Keratinocyte (primary cell): ENCODE results near the gene RGS9. TPM values are rescaled to one million over a fixed set of nuclear protein-coding genes. Genes with fewer than 3 reads are reported as not detected.

Experiments
- DNase-seq: peaks from one replicate; pipeline ENCODE4 v3.0.0-alpha.2; 2011; ENCODE audit warnings: low read depth, missing footprints, low spot score
- FAIRE-seq: peaks from 2 replicates; lab custom pipeline; 2011; peaks lifted over from hg19 to GRCh38; lab: Jason Lieb, UNC
- H2AFZ ChIP-seq: 2 replicates; pipeline ENCODE4 v1.6.0; 2012; ENCODE audit warnings: low read length, control low read depth, inconsistent platforms; ENCODE audit not compliant: control insufficient read depth
- H3K27ac ChIP-seq: 2 replicates; pipeline ENCODE4 v1.5.1; 2011; ENCODE audit warnings: low read length; ENCODE audit not compliant: control insufficient read depth, insufficient read depth
- H3K27me3 ChIP-seq: 3 replicates; pipeline ENCODE4 v1.6.0; 2011; ENCODE audit warnings: low read length; ENCODE audit not compliant: control insufficient read depth, insufficient read depth; ENCODE audit errors: extremely low read depth
- H3K36me3 ChIP-seq, 2 experiments: 2 replicates in 1 of 2; 3 replicates in 1 of 2; pipeline ENCODE4 v1.5.1; 2011; ENCODE audit warnings: low read length in 2 of 2, mild to moderate bottlenecking in 1 of 2; ENCODE audit not compliant: control insufficient read depth in 2 of 2, insufficient read depth in 2 of 2; ENCODE audit errors: extremely low read depth in 1 of 2
- H3K4me1 ChIP-seq: 3 replicates; pipeline ENCODE4 v1.5.1; 2011; ENCODE audit warnings: low read length; ENCODE audit not compliant: control insufficient read depth, insufficient read depth; ENCODE audit errors: extremely low read depth
- H3K4me2 ChIP-seq: 3 replicates; pipeline ENCODE4 v1.6.0; 2011; ENCODE audit warnings: low read depth, low read length; ENCODE audit not compliant: control insufficient read depth, insufficient read depth; ENCODE audit errors: extremely low read depth
- H3K4me3 ChIP-seq, 3 experiments: fragments of 200-600 bp in 1 of 3; sonication (generic) in 1 of 3; 2 replicates in 2 of 3; 3 replicates in 1 of 3; pipeline ENCODE4 v1.5.1; 2011 to 2016; ENCODE audit warnings: low read length in 3 of 3, mild to moderate bottlenecking in 3 of 3, control low read depth in 2 of 3, inconsistent platforms in 1 of 3, low read depth in 1 of 3, mixed read lengths in 1 of 3, mixed run types in 1 of 3, moderate library complexity in 1 of 3; ENCODE audit not compliant: control insufficient read depth in 2 of 3, insufficient read depth in 2 of 3; ENCODE audit errors: extremely low read depth in 1 of 3
- H3K79me2 ChIP-seq: 2 replicates; pipeline ENCODE4 v1.6.0; 2012; ENCODE audit warnings: low read length; ENCODE audit not compliant: control insufficient read depth, insufficient read depth
- H3K9ac ChIP-seq: 3 replicates; pipeline ENCODE4 v1.6.0; 2011; ENCODE audit warnings: low read length; ENCODE audit not compliant: control insufficient read depth, insufficient read depth; ENCODE audit errors: extremely low read depth
- H3K9me1 ChIP-seq: 3 replicates; pipeline ENCODE4 v1.6.0; 2011; ENCODE audit warnings: low read length; ENCODE audit not compliant: control insufficient read depth, insufficient read depth; ENCODE audit errors: extremely low read depth
- H3K9me3 ChIP-seq: 2 replicates; pipeline ENCODE4 v1.5.1; 2012; ENCODE audit warnings: low read depth, low read length; ENCODE audit not compliant: control insufficient read depth
- H4K20me1 ChIP-seq: 3 replicates; pipeline ENCODE4 v1.6.0; 2011; ENCODE audit warnings: low read length; ENCODE audit not compliant: control insufficient read depth, insufficient read depth; ENCODE audit errors: extremely low read depth
- EZH2 ChIP-seq: IDR thresholded peaks from one replicate; pipeline ENCODE4 v1.6.1; 2012; ENCODE audit warnings: inconsistent platforms, mild to moderate bottlenecking, low read length, moderate library complexity
- dilution Hi-C: fragments of 300-500 bp; cut with MboI; formaldehyde crosslinking; loops from one replicate; pipeline ENCODE4 v1.7.0; 2020; ENCODE audit warnings: low sequenced_read_pairs; ENCODE audit not compliant: extremely low pct_ligation_motif_present
- polyA plus RNA-seq, 5 experiments: library from polyadenylated mRNA; depleted of rRNA in 3 of 5; stranded (reverse) in 3 of 5; stranded (forward) in 1 of 5; unstranded in 1 of 5; fragments of >200 nt; gene quantifications; 1 replicate in 1 of 5; 2 replicates in 3 of 5; 3 replicates in 1 of 5; pipeline versions ENCODE4 v1.2.1 to v1.2.3, GENCODE V29; 2011 to 2012; ENCODE audit warnings: missing spikeins in 2 of 5, low read depth in 1 of 5, low replicate concordance in 1 of 5
- TF ChIP-seq, protein P1 (sequence below), 3 experiments: IDR thresholded peaks in 1 of 3; conservative IDR thresholded peaks in 1 of 3; optimal IDR thresholded peaks in 1 of 3; 2 replicates in 2 of 3; 3 replicates in 1 of 3; pipeline versions ENCODE3 to v1.5.1; 2011; ENCODE audit warnings: low read length in 3 of 3, mild to moderate bottlenecking in 3 of 3, moderate library complexity in 2 of 3, control low read depth in 1 of 3, inconsistent platforms in 1 of 3; ENCODE audit not compliant: insufficient read depth in 2 of 3; ENCODE audit errors: extremely low read depth in 1 of 3

Gene RGS9
- polyA plus RNA-seq, 1 donor (not counting 4 experiments of a cell fraction or from before 2014, with no cell fraction given), result 4.8 TPM

DNA sequence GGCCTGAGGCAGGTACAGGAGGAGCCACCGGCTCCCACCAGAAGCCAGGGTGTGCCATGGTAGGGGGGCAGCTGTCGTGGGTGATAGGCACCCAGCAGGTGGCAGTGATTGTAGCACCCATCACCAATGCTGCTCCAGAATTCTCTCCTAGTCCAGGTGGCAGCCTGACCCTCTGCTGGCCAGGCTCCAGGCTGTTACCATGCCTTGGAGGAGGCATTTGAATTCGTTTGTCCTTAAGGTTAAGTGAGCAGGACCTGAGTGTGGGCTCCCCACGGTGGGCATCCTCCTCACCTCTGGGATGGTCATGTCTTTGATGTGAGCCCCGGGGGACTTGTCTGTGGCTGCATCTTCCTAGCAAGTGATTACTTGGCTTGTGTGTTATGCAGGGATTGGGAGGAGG, 59.4 kb downstream of the RGS9 start:
- peaks cover 12% of the 10 kb centered on the region for H3K4me1 ChIP-seq
- no peak overlapping the region for H3K27ac ChIP-seq
- no peaks in the 10 kb centered on the region for H3K27me3 ChIP-seq
- no peaks in the 10 kb centered on the region for H3K79me2 ChIP-seq
- no peak for FAIRE-seq
- no peak for TF ChIP-seq EZH2
- TF ChIP-seq, protein P1, sequence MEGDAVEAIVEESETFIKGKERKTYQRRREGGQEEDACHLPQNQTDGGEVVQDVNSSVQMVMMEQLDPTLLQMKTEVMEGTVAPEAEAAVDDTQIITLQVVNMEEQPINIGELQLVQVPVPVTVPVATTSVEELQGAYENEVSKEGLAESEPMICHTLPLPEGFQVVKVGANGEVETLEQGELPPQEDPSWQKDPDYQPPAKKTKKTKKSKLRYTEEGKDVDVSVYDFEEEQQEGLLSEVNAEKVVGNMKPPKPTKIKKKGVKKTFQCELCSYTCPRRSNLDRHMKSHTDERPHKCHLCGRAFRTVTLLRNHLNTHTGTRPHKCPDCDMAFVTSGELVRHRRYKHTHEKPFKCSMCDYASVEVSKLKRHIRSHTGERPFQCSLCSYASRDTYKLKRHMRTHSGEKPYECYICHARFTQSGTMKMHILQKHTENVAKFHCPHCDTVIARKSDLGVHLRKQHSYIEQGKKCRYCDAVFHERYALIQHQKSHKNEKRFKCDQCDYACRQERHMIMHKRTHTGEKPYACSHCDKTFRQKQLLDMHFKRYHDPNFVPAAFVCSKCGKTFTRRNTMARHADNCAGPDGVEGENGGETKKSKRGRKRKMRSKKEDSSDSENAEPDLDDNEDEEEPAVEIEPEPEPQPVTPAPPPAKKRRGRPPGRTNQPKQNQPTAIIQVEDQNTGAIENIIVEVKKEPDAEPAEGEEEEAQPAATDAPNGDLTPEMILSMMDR (optimal IDR thresholded peaks at IDR 0.05 in 1 of 3, IDR thresholded peaks at IDR 0.05 in 1 of 3, conservative IDR thresholded peaks at IDR 0.05 in 1 of 3; ENCODE audit: extremely low read depth in 1 of 3, insufficient read depth in 2 of 3, low read length in 3 of 3), result no peak
- no peak overlapping the region for H3K4me3 ChIP-seq
- no peaks in the 10 kb centered on the region for H3K9me3 ChIP-seq
- no peak overlapping the region for H3K9ac ChIP-seq
- no peaks in the 10 kb centered on the region for H3K36me3 ChIP-seq
- no peaks in the 10 kb centered on the region for H4K20me1 ChIP-seq
- H3K9me1 ChIP-seq, result no peaks in the 10 kb centered on the region
- dilution Hi-C loops, result no loop called here
- no peak overlapping the region for H3K4me2 ChIP-seq
- no peak for DNase-seq
- no peak overlapping the region for H2AFZ ChIP-seq

DNA sequence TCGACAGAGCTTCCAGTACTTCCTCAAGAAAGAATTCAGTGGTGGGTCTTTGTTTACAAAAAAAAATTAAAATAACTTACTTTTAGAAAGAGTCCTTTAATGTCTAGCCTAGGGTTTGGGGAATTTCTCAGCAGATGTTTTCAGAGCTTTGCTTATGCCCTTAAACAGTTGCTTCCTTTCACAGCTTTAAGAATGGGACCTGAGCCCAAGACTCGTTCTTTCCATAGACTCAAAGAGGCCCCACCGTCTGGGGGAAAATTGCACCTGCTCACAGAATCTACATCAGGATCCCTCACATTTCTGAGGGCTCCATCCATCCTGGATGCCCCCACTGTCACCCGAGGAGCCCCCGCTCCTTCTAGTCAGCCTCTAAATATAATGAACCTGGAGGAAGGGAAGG, 60.0 kb downstream of the RGS9 start:
- no peaks in the 10 kb centered on the region for H3K36me3 ChIP-seq
- no peak overlapping the region for H3K4me3 ChIP-seq
- H3K27ac ChIP-seq, result no peak overlapping the region
- no peak overlapping the region for H3K9ac ChIP-seq
- dilution Hi-C loops, result no loop called here
- TF ChIP-seq, protein P1 (optimal IDR thresholded peaks at IDR 0.05 in 1 of 3, IDR thresholded peaks at IDR 0.05 in 1 of 3, conservative IDR thresholded peaks at IDR 0.05 in 1 of 3; ENCODE audit: extremely low read depth in 1 of 3, insufficient read depth in 2 of 3, low read length in 3 of 3), result no peak
- TF ChIP-seq EZH2, result no peak
- no peaks in the 10 kb centered on the region for H3K79me2 ChIP-seq
- H3K9me1 ChIP-seq, result no peaks in the 10 kb centered on the region
- no peaks in the 10 kb centered on the region for H3K27me3 ChIP-seq
- no peak overlapping the region for H3K4me2 ChIP-seq
- no peaks in the 10 kb centered on the region for H3K9me3 ChIP-seq
- DNase-seq (no peak), FAIRE-seq (no peak)
- peaks cover 6% of the 10 kb centered on the region for H3K4me1 ChIP-seq
- H4K20me1 ChIP-seq, result no peaks in the 10 kb centered on the region
- no peak overlapping the region for H2AFZ ChIP-seq
